Naive thymus-derived CD4-positive, alpha-beta T cell (primary cell): Measurements from ENCODE around the gene LRRC8D. TPM values are rescaled to one million over a fixed set of nuclear protein-coding genes. Genes with fewer than 3 reads are reported as not detected.

ENCODE experiments used
- ATAC-seq: fragments of 150-1000 bp; cut with Tn5 transposase; 2 replicates; pipeline ENCODE4 v1.10.0; 2021; ENCODE audit warnings: mild to moderate bottlenecking, moderate library complexity
- CTCF ChIA-PET: fragments of 350-600 bp; sonication (Branson Sonifier 250); formaldehyde crosslinking; loops from one replicate; lab custom pipeline; 2021; ENCODE audit warnings: antibody characterized with exemption; lab: Charles Lee
- POLR2A ChIA-PET: fragments of 350-600 bp; sonication (Branson Sonifier 250); formaldehyde crosslinking; loops from one replicate; lab custom pipeline; 2021; ENCODE audit warnings: antibody characterized with exemption, inconsistent platforms; lab: Charles Lee
- DNase-seq, 9 donors: peaks; one replicate each; pipeline versions ENCODE4 v3.0.0 to v3.0.0-alpha.2; 2020 to 2022; ENCODE audit warnings: mixed read lengths in 1 of 9
- H3K27ac ChIP-seq: one replicate; pipeline ENCODE4 v1.7.0; 2013; ENCODE audit warnings: mild to moderate bottlenecking, low read depth, low read length, moderate library complexity
- H3K27me3 ChIP-seq, 2 donors: one replicate each; pipeline ENCODE4 v1.7.0; 2013; ENCODE audit warnings: low read length in 2 of 2, mild to moderate bottlenecking in 2 of 2, moderate library complexity in 2 of 2; ENCODE audit not compliant: control insufficient read depth in 2 of 2, insufficient read depth in 2 of 2
- H3K36me3 ChIP-seq, 3 experiments: 1 replicate in 2 of 3; 2 replicates in 1 of 3; pipeline ENCODE4 v1.7.0; 2013; ENCODE audit warnings: low read length in 3 of 3, mild to moderate bottlenecking in 3 of 3, moderate library complexity in 1 of 3; ENCODE audit not compliant: insufficient read depth in 3 of 3, control insufficient read depth in 2 of 3
- H3K4me1 ChIP-seq, 2 donors: one replicate each; pipeline ENCODE4 v1.7.0; 2013; ENCODE audit warnings: low read length in 2 of 2, mild to moderate bottlenecking in 2 of 2, moderate library complexity in 1 of 2; ENCODE audit not compliant: control insufficient read depth in 2 of 2, insufficient read depth in 2 of 2
- H3K4me3 ChIP-seq: 2 replicates; pipeline ENCODE4 v1.7.0; 2013; ENCODE audit warnings: mild to moderate bottlenecking, low read length
- H3K9me3 ChIP-seq, 3 experiments: 1 replicate in 2 of 3; 2 replicates in 1 of 3; pipeline ENCODE4 v1.7.0; 2013; ENCODE audit warnings: low read length in 3 of 3; ENCODE audit not compliant: control insufficient read depth in 2 of 3
- H3K27ac Mint-ChIP-seq, 9 donors: one replicate each; pipeline ENCODE4 v1.8.0; 2020 to 2022; ENCODE audit warnings: mixed read lengths in 9 of 9, mild to moderate bottlenecking in 8 of 9, moderate library complexity in 5 of 9, inconsistent platforms in 2 of 9
- H3K27me3 Mint-ChIP-seq, 5 donors: one replicate each; pipeline ENCODE4 v1.8.0; 2021 to 2022; ENCODE audit warnings: mixed read lengths in 5 of 5, mild to moderate bottlenecking in 1 of 5
- H3K36me3 Mint-ChIP-seq, 5 donors: one replicate each; pipeline ENCODE4 v1.8.0; 2020 to 2022; ENCODE audit warnings: mixed read lengths in 5 of 5, mild to moderate bottlenecking in 3 of 5, inconsistent platforms in 1 of 5
- H3K4me1 Mint-ChIP-seq, 7 donors: one replicate each; pipeline ENCODE4 v1.8.0; 2020 to 2022; ENCODE audit warnings: mixed read lengths in 7 of 7, mild to moderate bottlenecking in 3 of 7, inconsistent platforms in 1 of 7
- H3K4me3 Mint-ChIP-seq, 10 donors: one replicate each; pipeline ENCODE4 v1.8.0; 2020 to 2022; ENCODE audit warnings: mild to moderate bottlenecking in 10 of 10, mixed read lengths in 10 of 10, moderate library complexity in 6 of 10, inconsistent platforms in 2 of 10
- H3K9me3 Mint-ChIP-seq, 11 donors: one replicate each; pipeline ENCODE4 v1.8.0; 2020 to 2022; ENCODE audit warnings: mixed read lengths in 11 of 11, mild to moderate bottlenecking in 4 of 11, inconsistent platforms in 1 of 11, moderate library complexity in 1 of 11
- intact Hi-C, 2 donors: fragments of 100-400 bp; cut with micrococcal nuclease; formaldehyde crosslinking; loops; one replicate each; pipeline ENCODE4 v1.15.1; 2023
- polyA plus RNA-seq, 2 donors: library from polyadenylated mRNA; unstranded; fragments of 300-500 nt; fragmentation: Illumina TruSeq; gene quantifications; one replicate each; pipeline ENCODE4 v1.2.3, GENCODE V29; 2021
- total RNA-seq, 6 experiments: library from RNA in 5 of 6; stranded (reverse) in 5 of 6; gene quantifications; 1 replicate in 5 of 6; 2 replicates in 1 of 6; pipeline ENCODE4 v1.2.3 and lab custom pipeline; 2021 to 2026

Gene LRRC8D
- total and polyA plus RNA-seq, 7 experiments from 2014 or later, result 21.1 to 65.7 (median 38.9) TPM

GRCh38 chr1:89942014-89942413, 121.2 kb downstream of the LRRC8D start:
- no peaks in the 10 kb centered on the region for H3K9me3 Mint-ChIP-seq
- no peak for DNase-seq
- H3K36me3 Mint-ChIP-seq, result peaks cover 0 to 8% (median 0%) of the 10 kb centered on the region in 5 donors
- H3K27me3 ChIP-seq, result no peaks in the 10 kb centered on the region
- intact Hi-C loops, result loop anchor here in 1 of 2 donors (2.0 kb wide), 1 partner anchor 15 kb away; no protein-coding TSS in a partner anchor
- H3K27ac ChIP-seq, result no peak overlapping the region
- H3K27ac Mint-ChIP-seq, result peak overlapping the region in 1 of 9 donors; percentile 32
- H3K4me1 Mint-ChIP-seq, result peaks cover 0 to 3% (median 0%) of the 10 kb centered on the region in 7 donors
- ChIA-PET CTCF (interaction anchor here (0.6 kb wide), 1 partner anchor 153 kb away, joined by 4 read pairs; no protein-coding TSS in a partner anchor), POLR2A (no interaction called here)
- no peaks in the 10 kb centered on the region for H3K27me3 Mint-ChIP-seq
- no peak for ATAC-seq
- H3K9me3 ChIP-seq, result no peaks in the 10 kb centered on the region
- no peak overlapping the region for H3K4me3 Mint-ChIP-seq
- H3K4me3 ChIP-seq, result no peak overlapping the region
- no peaks in the 10 kb centered on the region for H3K4me1 ChIP-seq
- H3K36me3 ChIP-seq, result no peaks in the 10 kb centered on the region

- CTCF ChIA-PET, result no interaction called here
- intact Hi-C loops, result loop anchor here in 1 of 2 donors (2.0 kb wide), 1 partner anchor 16 kb away; no protein-coding TSS in a partner anchor
- peak; percentile 63 for ATAC-seq
These were observed 122.2 kb downstream of the LRRC8D start for GRCh38 chr1:89942825-89943658.

GRCh38 chr1:89943846-89944781, 123.3 kb downstream of the LRRC8D start:
- Mint-ChIP-seq H3K4me3 (no peak overlapping the region), H3K4me1 (peaks cover 0 to 3% (median 0%) of the 10 kb centered on the region in 7 donors), H3K9me3 (peaks cover 0 to 3% (median 0%) of the 10 kb centered on the region in 11 donors), H3K27ac (no peak overlapping the region), H3K27me3 (peaks cover 0 to 4% (median 0%) of the 10 kb centered on the region in 5 donors), H3K36me3 (peaks cover 0 to 10% (median 5%) of the 10 kb centered on the region in 5 donors)
- intact Hi-C loops, result loop anchor here in 1 of 2 donors (2.0 kb wide), 1 partner anchor 17 kb away; no protein-coding TSS in a partner anchor
- Histone ChIP-seq H3K27me3 (no peaks in the 10 kb centered on the region), H3K4me3 (no peak overlapping the region), H3K27ac (no peak overlapping the region), H3K9me3 (no peaks in the 10 kb centered on the region), H3K4me1 (no peaks in the 10 kb centered on the region), H3K36me3 (no peaks in the 10 kb centered on the region)
- CTCF ChIA-PET, result no interaction called here
- ATAC-seq (no peak), DNase-seq (no peak)
- POLR2A ChIA-PET, result no interaction called here

More at GRCh38 chr1:89942825-89943658, 122.2 kb downstream of the LRRC8D start:
- Mint-ChIP-seq H3K9me3 (peaks cover 0 to 2% (median 0%) of the 10 kb centered on the region in 11 donors), H3K36me3 (peaks cover 0 to 8% (median 2%) of the 10 kb centered on the region in 5 donors), H3K27me3 (peaks cover 0 to 1% (median 0%) of the 10 kb centered on the region in 5 donors), H3K4me3 (no peak overlapping the region), H3K27ac (peak overlapping the region in 1 of 9 donors; percentile 50), H3K4me1 (peaks cover 0 to 3% (median 0%) of the 10 kb centered on the region in 7 donors)
- POLR2A ChIA-PET, result no interaction called here
- H3K9me3 ChIP-seq, result no peaks in the 10 kb centered on the region
- H3K27me3 ChIP-seq, result no peaks in the 10 kb centered on the region
- no peaks in the 10 kb centered on the region for H3K36me3 ChIP-seq
- no peak for DNase-seq
- no peaks in the 10 kb centered on the region for H3K4me1 ChIP-seq
- no peak overlapping the region for H3K4me3 ChIP-seq
- no peak overlapping the region for H3K27ac ChIP-seq

GRCh38 chr1:89945852-89946476, 125.1 kb downstream of the LRRC8D start:
- no peak overlapping the region for H3K4me3 Mint-ChIP-seq
- no peaks in the 10 kb centered on the region for H3K27me3 ChIP-seq
- no peak overlapping the region for H3K27ac ChIP-seq
- intact Hi-C loops, result no loop called here
- peaks cover 0 to 3% (median 0%) of the 10 kb centered on the region in 7 donors for H3K4me1 Mint-ChIP-seq
- ChIA-PET POLR2A (no interaction called here), CTCF (interaction anchor here (0.6 kb wide), 1 partner anchor 89 kb away, joined by 4 read pairs; no protein-coding TSS in a partner anchor)
- H3K27me3 Mint-ChIP-seq, result peaks cover 0 to 4% (median 0%) of the 10 kb centered on the region in 5 donors
- no peaks in the 10 kb centered on the region for H3K4me1 ChIP-seq
- H3K36me3 ChIP-seq, result no peaks in the 10 kb centered on the region
- ATAC-seq (no peak), DNase-seq (no peak)
- H3K27ac Mint-ChIP-seq, result no peak overlapping the region
- H3K4me3 ChIP-seq, result no peak overlapping the region
- H3K9me3 ChIP-seq, result no peaks in the 10 kb centered on the region
- H3K36me3 Mint-ChIP-seq, result peaks cover 0 to 6% (median 4%) of the 10 kb centered on the region in 5 donors
- H3K9me3 Mint-ChIP-seq, result peaks cover 0 to 3% (median 0%) of the 10 kb centered on the region in 11 donors

- Histone ChIP-seq H3K9me3 (no peaks in the 10 kb centered on the region), H3K36me3 (no peaks in the 10 kb centered on the region), H3K4me1 (no peaks in the 10 kb centered on the region), H3K4me3 (no peak overlapping the region), H3K27ac (no peak overlapping the region), H3K27me3 (no peaks in the 10 kb centered on the region)
- Mint-ChIP-seq H3K9me3 (peaks cover 0 to 3% (median 0%) of the 10 kb centered on the region in 11 donors), H3K4me1 (peaks cover 0 to 3% (median 0%) of the 10 kb centered on the region in 7 donors), H3K4me3 (no peak overlapping the region), H3K27me3 (peaks cover 0 to 4% (median 0%) of the 10 kb centered on the region in 5 donors), H3K27ac (no peak overlapping the region), H3K36me3 (peaks cover 0 to 6% (median 4%) of the 10 kb centered on the region in 5 donors)
- no peak for DNase-seq
- no peak for ATAC-seq
- CTCF ChIA-PET, result interaction anchor here (0.6 kb wide), 1 partner anchor 89 kb away, joined by 4 read pairs; no protein-coding TSS in a partner anchor
- POLR2A ChIA-PET, result no interaction called here
- intact Hi-C loops, result no loop called here
These were observed 125.7 kb downstream of the LRRC8D start for GRCh38 chr1:89946532-89946931.
